ENCODE results near the gene TMIGD3.

- no peak for TF ChIP-seq SUZ12 (IDR thresholded peaks at IDR 0.05; ENCODE audit: extremely low read depth, insufficient read depth, insufficient read length)
- no peak for TF ChIP-seq YY1 (IDR thresholded peaks at IDR 0.05; ENCODE audit: insufficient read depth, insufficient read length)
- no peak for TF ChIP-seq ZNF274 (IDR thresholded peaks at IDR 0.05; ENCODE audit: low read depth, low read length)
Measured at GRCh38 chr1:111538343-111539025, 35.1 kb upstream of the TMIGD3 start.

Measured in NT2/D1 (cell line).